ENCODE results near the gene PQBP1. TPM values are rescaled to one million over a fixed set of nuclear protein-coding genes. Genes with fewer than 3 reads are reported as not detected.
A peak's percentile ranks its signal among the peaks of the same experiment; 100 is the strongest.

Gene PQBP1
- total and polyA plus RNA-seq, 2 donors, result 81.0 to 86.0 TPM

GRCh38 chrX:48938721-48939425 lies 41.1 kb downstream of the PQBP1 start:
- Histone ChIP-seq H3K4me1 (ENCODE audit: control insufficient read depth in 2 of 2, insufficient read depth in 2 of 2, low read length in 2 of 2) (peaks cover 45 to 73% of the 10 kb centered on the region in 2 donors), H3K27me3 (ENCODE audit: control insufficient read depth in 2 of 2, insufficient read depth in 1 of 2, low read length in 1 of 2) (no peaks in the 10 kb centered on the region), H3K4me3 (ENCODE audit: low read length in 2 of 2) (peak overlapping the region; percentile 14 to 16), H3K36me3 (ENCODE audit: control insufficient read depth in 2 of 2, insufficient read depth in 2 of 2, low read length in 1 of 2) (peaks cover 18 to 23% of the 10 kb centered on the region in 2 donors), H3K9me3 (ENCODE audit: control insufficient read depth in 2 of 2, insufficient read depth in 1 of 2, low read length in 1 of 2) (no peaks in the 10 kb centered on the region), H3K27ac (ENCODE audit: low read depth in 1 of 2, low read length in 1 of 2) (peak overlapping the region; percentile 84 to 92)
- DNase-seq (ENCODE audit: low read depth in 6 of 9, low spot score in 9 of 9), result peak in 4 of 9 donors; percentile 62 to 88 (median 70)
- 5% methylated on average over 1 of the region's 1 CpG for WGBS

GRCh38 chrX:48939524-48940228 lies 41.9 kb downstream of the PQBP1 start:
- 12% methylated on average over 3 of the region's 3 CpGs for WGBS
- Histone ChIP-seq H3K9me3 (ENCODE audit: control insufficient read depth in 2 of 2, insufficient read depth in 1 of 2, low read length in 1 of 2) (no peaks in the 10 kb centered on the region), H3K4me1 (ENCODE audit: control insufficient read depth in 2 of 2, insufficient read depth in 2 of 2, low read length in 2 of 2) (peaks cover 45 to 73% of the 10 kb centered on the region in 2 donors), H3K27ac (ENCODE audit: low read depth in 1 of 2, low read length in 1 of 2) (peak overlapping the region; percentile 84 to 92), H3K4me3 (ENCODE audit: low read length in 2 of 2) (peak overlapping the region; percentile 6 to 15), H3K36me3 (ENCODE audit: control insufficient read depth in 2 of 2, insufficient read depth in 2 of 2, low read length in 1 of 2) (peaks cover 10 to 15% of the 10 kb centered on the region in 2 donors), H3K27me3 (ENCODE audit: control insufficient read depth in 2 of 2, insufficient read depth in 1 of 2, low read length in 1 of 2) (no peaks in the 10 kb centered on the region)
- DNase-seq (ENCODE audit: low read depth in 6 of 9, low spot score in 9 of 9), result peak in 2 of 9 donors; percentile 41 to 73

DNA sequence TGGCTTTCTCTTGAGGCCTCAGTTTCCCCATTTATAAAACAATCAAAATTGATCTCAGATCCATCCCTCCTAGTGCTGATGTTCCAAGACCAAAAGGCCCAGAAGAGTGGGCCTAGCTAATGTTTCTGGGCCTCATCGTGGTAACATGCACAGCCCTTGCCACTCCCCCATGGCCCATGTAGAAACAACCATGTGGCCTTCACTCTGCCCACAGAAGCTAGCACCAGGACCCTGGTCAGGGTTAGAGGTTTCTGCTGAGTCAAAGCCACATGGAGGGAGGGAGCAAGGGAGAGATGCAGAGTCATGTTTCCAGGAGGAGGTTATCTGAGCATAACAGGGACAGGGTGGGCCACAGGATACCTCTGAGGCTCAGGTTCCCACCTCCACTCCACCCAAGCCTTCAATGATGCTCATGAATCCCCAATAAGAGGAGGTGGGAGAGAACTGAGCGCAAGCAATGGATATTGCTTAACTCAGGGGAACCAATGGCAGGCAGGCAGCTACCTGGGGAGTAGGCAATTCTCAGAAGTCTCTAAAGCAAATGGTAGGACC lies 42.8 kb downstream of the PQBP1 start:
- no peaks in the 10 kb centered on the region for H3K27me3 ChIP-seq (ENCODE audit: control insufficient read depth in 2 of 2, insufficient read depth in 1 of 2, low read length in 1 of 2)
- H3K4me3 ChIP-seq (ENCODE audit: low read length in 2 of 2), result no peak overlapping the region
- no peaks in the 10 kb centered on the region for H3K9me3 ChIP-seq (ENCODE audit: control insufficient read depth in 2 of 2, insufficient read depth in 1 of 2, low read length in 1 of 2)
- H3K36me3 ChIP-seq (ENCODE audit: control insufficient read depth in 2 of 2, insufficient read depth in 2 of 2, low read length in 1 of 2), result peaks cover 6 to 7% of the 10 kb centered on the region in 2 donors
- WGBS, result 59% methylated on average over 2 of the region's 2 CpGs
- H3K4me1 ChIP-seq (ENCODE audit: control insufficient read depth in 2 of 2, insufficient read depth in 2 of 2, low read length in 2 of 2), result peaks cover 45 to 67% of the 10 kb centered on the region in 2 donors
- peak overlapping the region; percentile 84 to 92 for H3K27ac ChIP-seq (ENCODE audit: low read depth in 1 of 2, low read length in 1 of 2)
- DNase-seq (ENCODE audit: low read depth in 6 of 9, low spot score in 9 of 9), result no peak

DNA sequence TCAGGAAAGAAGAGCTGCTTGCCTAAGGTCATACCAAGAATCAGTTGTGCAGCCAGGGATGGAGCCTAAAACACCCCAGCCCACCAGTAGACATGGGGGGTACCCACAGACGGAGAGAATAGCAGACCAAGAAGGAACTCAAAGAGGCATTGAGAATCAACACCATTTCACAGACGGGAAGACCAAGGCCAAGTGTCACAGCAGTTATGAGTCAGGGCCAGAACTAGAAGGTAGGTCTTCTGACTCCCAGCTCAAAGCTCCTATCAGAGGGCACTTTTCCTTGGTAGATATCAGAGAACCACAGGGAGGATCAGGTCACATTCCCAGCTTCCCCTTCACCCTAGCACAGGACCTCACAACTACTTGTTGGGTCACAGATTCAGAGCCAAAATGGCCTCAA lies 45.2 kb downstream of the PQBP1 start:
- Histone ChIP-seq H3K4me3 (ENCODE audit: low read length in 2 of 2) (no peak overlapping the region), H3K27me3 (ENCODE audit: control insufficient read depth in 2 of 2, insufficient read depth in 1 of 2, low read length in 1 of 2) (no peaks in the 10 kb centered on the region), H3K9me3 (ENCODE audit: control insufficient read depth in 2 of 2, insufficient read depth in 1 of 2, low read length in 1 of 2) (no peaks in the 10 kb centered on the region), H3K36me3 (ENCODE audit: control insufficient read depth in 2 of 2, insufficient read depth in 2 of 2, low read length in 1 of 2) (peaks cover 3 to 7% of the 10 kb centered on the region in 2 donors), H3K27ac (ENCODE audit: low read depth in 1 of 2, low read length in 1 of 2) (no peak overlapping the region), H3K4me1 (ENCODE audit: control insufficient read depth in 2 of 2, insufficient read depth in 2 of 2, low read length in 2 of 2) (peaks cover 25 to 50% of the 10 kb centered on the region in 2 donors)
- DNase-seq (ENCODE audit: low read depth in 6 of 9, low spot score in 9 of 9), result no peak
- WGBS, result 97% methylated on average over 2 of the region's 2 CpGs

- DNase-seq (ENCODE audit: low read depth in 6 of 9, low spot score in 9 of 9), result peak in 1 of 9 donors; percentile 63
- 65% methylated on average over 8 of the region's 8 CpGs for WGBS
These were observed 48.0 kb downstream of the PQBP1 start for GRCh38 chrX:48945517-48946348.

GRCh38 chrX:48948589-48948988 lies 50.9 kb downstream of the PQBP1 start:
- Histone ChIP-seq H3K4me3 (ENCODE audit: low read length in 2 of 2) (no peak overlapping the region), H3K27me3 (ENCODE audit: control insufficient read depth in 2 of 2, insufficient read depth in 1 of 2, low read length in 1 of 2) (no peaks in the 10 kb centered on the region), H3K9me3 (ENCODE audit: control insufficient read depth in 2 of 2, insufficient read depth in 1 of 2, low read length in 1 of 2) (no peaks in the 10 kb centered on the region), H3K36me3 (ENCODE audit: control insufficient read depth in 2 of 2, insufficient read depth in 2 of 2, low read length in 1 of 2) (peaks cover 2 to 10% of the 10 kb centered on the region in 2 donors), H3K4me1 (ENCODE audit: control insufficient read depth in 2 of 2, insufficient read depth in 2 of 2, low read length in 2 of 2) (peaks cover 6 to 12% of the 10 kb centered on the region in 2 donors), H3K27ac (ENCODE audit: low read depth in 1 of 2, low read length in 1 of 2) (no peak overlapping the region)
- DNase-seq (ENCODE audit: low read depth in 6 of 9, low spot score in 9 of 9), result no peak
- 100% methylated on average over 1 of the region's 1 CpG for WGBS

More at GRCh38 chrX:48945517-48946348, 48.0 kb downstream of the PQBP1 start:
- no peak overlapping the region for H3K4me3 ChIP-seq (ENCODE audit: low read length in 2 of 2)
- H3K36me3 ChIP-seq (ENCODE audit: control insufficient read depth in 2 of 2, insufficient read depth in 2 of 2, low read length in 1 of 2), result peaks cover 0 to 12% of the 10 kb centered on the region in 2 donors
- H3K27me3 ChIP-seq (ENCODE audit: control insufficient read depth in 2 of 2, insufficient read depth in 1 of 2, low read length in 1 of 2), result no peaks in the 10 kb centered on the region
- H3K9me3 ChIP-seq (ENCODE audit: control insufficient read depth in 2 of 2, insufficient read depth in 1 of 2, low read length in 1 of 2), result no peaks in the 10 kb centered on the region
- H3K27ac ChIP-seq (ENCODE audit: low read depth in 1 of 2, low read length in 1 of 2), result no peak overlapping the region
- peaks cover 11 to 24% of the 10 kb centered on the region in 2 donors for H3K4me1 ChIP-seq (ENCODE audit: control insufficient read depth in 2 of 2, insufficient read depth in 2 of 2, low read length in 2 of 2)

Other genes with a start within 250 kb of the PQBP1 start
- 34.7 TPM for gene WAS, start 214.1 kb upstream of the PQBP1 start, total RNA-seq
- gene WAS, start 214.1 kb upstream of the PQBP1 start, polyA plus RNA-seq, result 40.1 TPM
- 7.6 TPM for gene SUV39H1, start 201.2 kb upstream of the PQBP1 start, total RNA-seq
- gene SUV39H1, start 201.2 kb upstream of the PQBP1 start, polyA plus RNA-seq, result 5.0 TPM
- not detected for gene GLOD5, start 136.2 kb upstream of the PQBP1 start, total RNA-seq
- 0.07 TPM for gene GLOD5, start 136.2 kb upstream of the PQBP1 start, polyA plus RNA-seq
- 0.57 TPM for gene GATA1, start 111.3 kb upstream of the PQBP1 start, total RNA-seq
- gene GATA1, start 111.3 kb upstream of the PQBP1 start, polyA plus RNA-seq, result 0.14 TPM
- gene HDAC6, start 95.9 kb upstream of the PQBP1 start, total RNA-seq, result 46.0 TPM
- 109 TPM for gene HDAC6, start 95.9 kb upstream of the PQBP1 start, polyA plus RNA-seq
- gene ERAS, start 71.4 kb upstream of the PQBP1 start, total RNA-seq, result not detected
- 0.09 TPM for gene ERAS, start 71.4 kb upstream of the PQBP1 start, polyA plus RNA-seq
- gene PCSK1N, start 62.3 kb upstream of the PQBP1 start, total RNA-seq, result 0.33 TPM
- 0.55 TPM for gene PCSK1N, start 62.3 kb upstream of the PQBP1 start, polyA plus RNA-seq
- 60.9 TPM for gene TIMM17B, start 162 bp upstream of the PQBP1 start, total RNA-seq
- gene TIMM17B, start 162 bp upstream of the PQBP1 start, polyA plus RNA-seq, result 52.3 TPM
- 8.4 TPM for gene SLC35A2, start 13.7 kb downstream of the PQBP1 start, total RNA-seq
- 13.3 TPM for gene SLC35A2, start 13.7 kb downstream of the PQBP1 start, polyA plus RNA-seq
- 54.2 TPM for gene PIM2, start 21.1 kb downstream of the PQBP1 start, total RNA-seq
- gene PIM2, start 21.1 kb downstream of the PQBP1 start, polyA plus RNA-seq, result 75.4 TPM
- gene OTUD5, start 59.7 kb downstream of the PQBP1 start, total RNA-seq, result 28.8 TPM
- 62.4 TPM for gene OTUD5, start 59.7 kb downstream of the PQBP1 start, polyA plus RNA-seq
- gene KCND1, start 73.9 kb downstream of the PQBP1 start, total RNA-seq, result 0.19 TPM
- 3.1 TPM for gene KCND1, start 73.9 kb downstream of the PQBP1 start, polyA plus RNA-seq
- gene GRIPAP1, start 104.3 kb downstream of the PQBP1 start, total RNA-seq, result 19.5 TPM
- 37.0 TPM for gene GRIPAP1, start 104.3 kb downstream of the PQBP1 start, polyA plus RNA-seq
- 9.1 TPM for gene TFE3, start 145.4 kb downstream of the PQBP1 start, total RNA-seq
- gene TFE3, start 145.4 kb downstream of the PQBP1 start, polyA plus RNA-seq, result 27.1 TPM
- gene CCDC120, start 161.1 kb downstream of the PQBP1 start, total RNA-seq, result 0.71 TPM
- 4.4 TPM for gene CCDC120, start 161.1 kb downstream of the PQBP1 start, polyA plus RNA-seq
- gene PRAF2, start 176.1 kb downstream of the PQBP1 start, total RNA-seq, result 4.1 TPM
- gene PRAF2, start 176.1 kb downstream of the PQBP1 start, polyA plus RNA-seq, result 24.6 TPM
- gene WDR45, start 182.0 kb downstream of the PQBP1 start, total RNA-seq, result 27.3 TPM
- gene WDR45, start 182.0 kb downstream of the PQBP1 start, polyA plus RNA-seq, result 103 TPM
- 24.7 TPM for gene GPKOW, start 225.8 kb downstream of the PQBP1 start, total RNA-seq
- 15.1 TPM for gene GPKOW, start 225.8 kb downstream of the PQBP1 start, polyA plus RNA-seq

Measured in thymus (tissue), 11 donors.